ENCODE data around the gene ATXN10. TPM values are rescaled to one million over a fixed set of nuclear protein-coding genes. Genes with fewer than 3 reads are reported as not detected.

The ATXN10 gene
- total and polyA plus RNA-seq, 2 of the 13 experiments (the other 11 are each of a cell fraction or from before 2014, with no cell fraction given), result 60.1 to 194 TPM

GRCh38 chr22:45831394-45831793 lies 159.8 kb downstream of the ATXN10 start:
- Histone ChIP-seq H3K4me3 (replicated peaks in 1 of 3; ENCODE audit: insufficient read depth in 1 of 3, low read depth in 2 of 3, low read length in 3 of 3) (no peak overlapping the region), H3K4me2 (ENCODE audit: low read depth, low read length) (no peak overlapping the region), H3K27ac (ENCODE audit: extremely low read length, insufficient read depth, low read length) (no peak overlapping the region), H4K20me1 (ENCODE audit: insufficient read depth, low read length) (no peaks in the 10 kb centered on the region), H3K9ac (ENCODE audit: insufficient read depth, low read depth, low read length) (no peak overlapping the region; the same call in 1 of the 2 replicates), H3K36me3 (replicated peaks in 1 of 2; ENCODE audit: control insufficient read depth in 1 of 2, insufficient read depth in 2 of 2, low read length in 2 of 2) (peaks cover 6 to 12% of the 10 kb centered on the region in 2 experiments; a peak in 4 of 5 replicates), H2AFZ (ENCODE audit: low read length) (no peak overlapping the region), H3K27me3 (ENCODE audit: control insufficient read depth in 1 of 2, insufficient read depth in 2 of 2, low read length in 2 of 2) (no peaks in the 10 kb centered on the region), H3K9me3 (ENCODE audit: low read length) (no peaks in the 10 kb centered on the region), H3K79me2 (ENCODE audit: insufficient read depth, low read length) (no peaks in the 10 kb centered on the region), H3K4me1 (ENCODE audit: insufficient read depth, low read length) (peaks cover 4% of the 10 kb centered on the region)
- no TSS peak for BruUV-seq (replicated peaks)
- peak; percentile 40 for TF ChIP-seq STAG1 (CRISPR knock-in tag; IDR thresholded peaks at IDR 0.05)
- no peak for TF ChIP-seq TOE1 (CRISPR knock-in tag; IDR thresholded peaks at IDR 0.05)
- peak; percentile 32; the same call in 1 of the 2 replicates for TF ChIP-seq CTCF (CRISPR knock-in tag; IDR thresholded peaks at IDR 0.05)
- DNase-seq (ENCODE audit: low spot score) (no peak), FAIRE-seq (no peak), ATAC-seq (no peak)
- POLR2A ChIA-PET, result no interaction called here
- CTCF ChIA-PET (ENCODE audit: low intra/inter-chr PET ratio, low total read pairs), result no interaction called here
- WGBS (ENCODE audit: low lambda C conversion rate), result 95% methylated on average over 2 of the region's 2 CpGs
- intact Hi-C loops (cut with micrococcal nuclease; ENCODE audit: unreplicated experiment) (no loop called here), in situ Hi-C loops (cut with HindIII; ENCODE audit: extremely low pct_ligation_motif_present, low pct_unique_long_range_greater_than_20kb) (no loop called here)

DNA sequence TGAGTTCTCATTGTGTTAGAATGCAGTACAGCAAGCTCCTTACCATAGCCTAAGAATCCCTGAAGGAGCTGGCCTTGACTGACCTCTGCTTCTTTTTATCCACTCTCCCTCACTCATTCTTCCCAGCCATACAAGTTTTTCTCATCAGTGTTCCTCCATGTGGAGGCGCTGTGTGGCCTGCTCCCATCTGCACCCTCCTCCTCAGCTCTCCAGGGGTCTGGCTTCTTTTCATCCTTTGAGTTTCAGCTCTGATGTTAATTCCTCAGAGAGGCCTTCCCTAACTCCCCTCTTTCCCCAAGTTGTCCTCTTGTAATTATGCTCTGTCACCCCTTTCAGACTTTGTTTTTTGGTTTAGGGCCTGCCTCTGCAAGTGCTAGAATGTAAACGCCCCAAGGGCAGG lies 160.5 kb downstream of the ATXN10 start:
- Histone ChIP-seq H3K4me1 (ENCODE audit: insufficient read depth, low read length) (peaks cover 4% of the 10 kb centered on the region; the same call in 1 of the 2 replicates), H4K20me1 (ENCODE audit: insufficient read depth, low read length) (no peaks in the 10 kb centered on the region), H3K4me3 (replicated peaks in 1 of 3; ENCODE audit: insufficient read depth in 1 of 3, low read depth in 2 of 3, low read length in 3 of 3) (no peak overlapping the region), H2AFZ (ENCODE audit: low read length) (no peak overlapping the region), H3K79me2 (ENCODE audit: insufficient read depth, low read length) (no peaks in the 10 kb centered on the region), H3K36me3 (replicated peaks in 1 of 2; ENCODE audit: control insufficient read depth in 1 of 2, insufficient read depth in 2 of 2, low read length in 2 of 2) (peaks cover 6 to 8% of the 10 kb centered on the region in 2 experiments; a peak in 4 of 5 replicates), H3K9ac (ENCODE audit: insufficient read depth, low read depth, low read length) (no peak overlapping the region), H3K27me3 (ENCODE audit: control insufficient read depth in 1 of 2, insufficient read depth in 2 of 2, low read length in 2 of 2) (no peaks in the 10 kb centered on the region), H3K4me2 (ENCODE audit: low read depth, low read length) (no peak overlapping the region), H3K27ac (ENCODE audit: extremely low read length, insufficient read depth, low read length) (no peak overlapping the region), H3K9me3 (ENCODE audit: low read length) (no peaks in the 10 kb centered on the region)
- CTCF ChIA-PET (ENCODE audit: low intra/inter-chr PET ratio, low total read pairs), result no interaction called here
- intact Hi-C loops (cut with micrococcal nuclease; ENCODE audit: unreplicated experiment) (no loop called here), in situ Hi-C loops (cut with HindIII; ENCODE audit: extremely low pct_ligation_motif_present, low pct_unique_long_range_greater_than_20kb) (no loop called here)
- WGBS (ENCODE audit: low lambda C conversion rate), result 100% methylated on average over 2 of the region's 2 CpGs
- no peak for FAIRE-seq
- no peak for ATAC-seq
- no TSS peak for BruUV-seq (replicated peaks)
- DNase-seq (ENCODE audit: low spot score), result no peak
- POLR2A ChIA-PET, result no interaction called here
- TF ChIP-seq TRIM24 (CRISPR knock-in tag; IDR thresholded peaks at IDR 0.05) (no peak), NRL (CRISPR knock-in tag; IDR thresholded peaks at IDR 0.05; ENCODE audit: borderline replicate concordance) (no peak), ZNF747 (CRISPR knock-in tag; IDR thresholded peaks at IDR 0.05; ENCODE audit: borderline replicate concordance) (no peak), ZSCAN21 (CRISPR knock-in tag; IDR thresholded peaks at IDR 0.05; ENCODE audit: borderline replicate concordance) (no peak), ELF1 (CRISPR knock-in tag; IDR thresholded peaks at IDR 0.05) (no peak), CEBPZ (IDR thresholded peaks at IDR 0.05; ENCODE audit: low read length) (no peak), ZNF598 (CRISPR knock-in tag; IDR thresholded peaks at IDR 0.05; ENCODE audit: borderline replicate concordance) (no peak), POLR2A (IDR thresholded peaks at IDR 0.05; ENCODE audit: insufficient read depth in 1 of 2, low read depth in 2 of 2, low read length in 2 of 2) (no peak), ZNF597 (CRISPR knock-in tag; IDR thresholded peaks at IDR 0.05) (no peak), RBM39 (IDR thresholded peaks at IDR 0.05; ENCODE audit: low read depth, low read length, poor library complexity, severe bottlenecking) (no peak)

All from HepG2 (cell line).